ENCODE measurements around the gene AKAP8.

Gene AKAP8

GRCh38 chr19:15372470-15372869 lies 7.1 kb downstream of the AKAP8 start:
- no peak overlapping the region for H3K27ac ChIP-seq
- TF ChIP-seq CTCF (conservative IDR thresholded peaks at IDR 0.05) = no peak

DNA sequence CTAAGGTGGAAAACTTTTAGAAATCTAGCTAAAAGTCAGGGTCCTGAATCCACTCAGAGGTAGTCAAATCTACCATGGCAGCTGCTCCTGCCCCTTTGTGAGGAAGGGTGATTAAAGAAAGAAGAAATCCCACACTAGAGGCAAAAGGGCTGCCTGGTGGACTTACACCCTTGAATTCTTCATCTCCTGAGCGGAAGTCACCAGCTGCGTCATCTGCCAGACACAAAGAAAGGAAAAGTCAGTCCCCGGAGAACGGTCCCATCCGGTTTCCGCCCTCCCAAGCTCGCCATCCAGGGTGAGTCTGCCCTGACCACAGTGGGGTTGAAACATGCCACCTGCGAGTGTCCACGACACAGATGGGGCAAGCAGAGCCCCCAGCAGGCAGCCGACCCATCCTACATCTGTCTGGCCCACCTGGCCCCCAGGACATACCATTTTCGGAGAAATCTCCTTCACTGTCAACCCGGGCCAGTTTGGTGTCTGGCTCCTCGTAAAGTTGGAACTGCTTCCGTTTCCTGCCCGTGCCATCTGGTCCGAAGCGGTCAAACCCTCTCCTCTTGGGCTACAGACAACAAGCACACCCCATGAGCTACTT lies 7.7 kb downstream of the AKAP8 start:
- no peak for TF ChIP-seq CTCF (conservative IDR thresholded peaks at IDR 0.05)
- no peak overlapping the region for H3K27ac ChIP-seq

- no peak for TF ChIP-seq CTCF (conservative IDR thresholded peaks at IDR 0.05)
- no peak overlapping the region for H3K27ac ChIP-seq
Observed at GRCh38 chr19:15371119-15371518, 8.5 kb downstream of the AKAP8 start.

DNA sequence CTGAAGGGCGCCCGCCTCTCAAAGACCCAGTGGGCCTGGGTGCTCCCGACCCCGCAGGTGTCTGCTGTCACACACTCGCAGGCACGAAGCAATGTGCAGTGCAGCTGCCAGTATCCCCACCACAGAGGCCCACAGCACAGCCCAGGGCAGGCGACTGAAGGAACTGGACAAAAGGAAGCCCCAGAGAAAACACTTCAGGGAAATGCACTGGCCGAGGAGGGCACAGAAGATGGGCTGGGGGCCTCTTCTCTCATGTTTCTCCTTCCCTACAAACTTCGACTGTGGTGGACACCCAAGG lies 10.0 kb downstream of the AKAP8 start:
- no peak overlapping the region for H3K27ac ChIP-seq
- TF ChIP-seq CTCF (conservative IDR thresholded peaks at IDR 0.05) = no peak

DNA sequence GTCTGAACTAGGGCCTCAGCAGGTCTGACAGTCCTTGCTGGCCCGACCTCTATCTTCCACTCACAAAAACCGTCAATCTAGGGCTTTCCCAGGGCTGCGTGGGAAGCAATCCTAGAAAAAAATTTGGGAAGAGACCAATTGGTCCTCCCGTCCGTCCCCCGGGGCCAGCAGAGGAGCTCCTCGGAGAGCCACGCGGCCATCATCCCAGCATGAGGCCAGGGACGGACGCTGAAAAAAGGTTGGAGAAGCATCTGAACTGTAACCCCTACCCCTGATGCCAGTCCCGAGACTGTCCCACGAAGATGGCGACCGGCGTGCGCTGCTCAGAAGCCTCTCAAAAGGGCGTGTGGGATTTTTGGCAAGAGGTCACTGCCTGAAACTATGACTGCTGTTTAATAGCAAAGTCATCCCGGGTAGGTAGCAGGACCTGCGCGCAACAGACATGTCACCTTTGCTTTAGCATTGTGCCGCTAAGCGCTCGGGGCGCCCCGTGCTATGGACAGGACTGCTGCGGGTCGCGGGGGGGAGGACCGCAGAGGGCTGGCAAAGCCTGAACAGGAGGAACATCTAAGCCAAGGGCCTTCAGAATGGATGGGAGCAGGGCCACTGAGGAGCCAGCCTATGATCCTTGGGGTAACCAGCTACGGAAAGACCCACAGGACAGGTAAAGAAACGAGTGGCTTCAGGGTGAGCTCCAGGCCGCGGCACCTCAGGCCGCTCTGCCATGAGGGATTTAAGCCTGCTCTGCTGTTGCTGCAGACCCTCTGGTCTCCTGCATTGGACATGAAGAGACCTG lies 10.6 kb downstream of the AKAP8 start:
- TF ChIP-seq CTCF (conservative IDR thresholded peaks at IDR 0.05) = no peak
- H3K27ac ChIP-seq = no peak overlapping the region

DNA sequence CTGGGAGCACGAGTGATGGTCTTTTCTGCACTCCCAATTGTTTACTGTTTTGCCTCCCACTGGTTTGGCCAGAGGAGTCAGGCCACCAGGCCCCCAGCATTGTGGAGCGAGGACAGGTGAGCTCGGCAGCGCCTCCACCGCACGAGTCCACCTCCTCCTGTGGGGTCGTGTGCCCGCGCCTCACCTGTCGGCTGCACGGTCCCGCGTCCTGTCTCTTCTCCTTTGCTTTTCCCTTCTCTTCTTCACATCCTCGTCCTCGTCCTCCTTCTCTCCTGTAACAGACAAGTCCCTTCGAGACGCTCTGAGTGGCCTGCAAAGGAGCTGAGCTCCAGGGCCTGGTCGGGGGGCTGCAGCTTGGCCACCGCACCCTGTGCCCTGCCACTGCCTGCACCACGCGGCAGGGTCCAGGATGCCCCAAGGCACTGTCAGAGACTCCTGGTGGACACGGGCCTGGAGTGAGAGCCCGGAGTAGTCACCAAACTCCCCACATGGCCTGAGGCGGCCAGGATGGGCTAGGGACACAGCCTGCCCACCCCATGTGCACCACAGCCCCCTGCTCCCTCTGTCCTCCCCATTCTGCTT lies 11.4 kb downstream of the AKAP8 start:
- no peak for TF ChIP-seq CTCF (conservative IDR thresholded peaks at IDR 0.05)
- no peak overlapping the region for H3K27ac ChIP-seq

GRCh38 chr19:15367439-15367838 lies 12.1 kb downstream of the AKAP8 start:
- no peak for TF ChIP-seq CTCF (conservative IDR thresholded peaks at IDR 0.05)

More at GRCh38 chr19:15367439-15367838, 12.1 kb downstream of the AKAP8 start:
- no peak overlapping the region for H3K27ac ChIP-seq

Measured in VCaP (cell line).